Measurements from ENCODE around the gene RBM34.

GRCh38 chr1:235160957-235161684 lies at the start of gene RBM34:
- no peak for TF ChIP-seq EZH2 (IDR thresholded peaks at IDR 0.05; ENCODE audit: low read length, missing control alignments)
- peak in 1 of 2 donors; percentile 28 for TF ChIP-seq CTCF (conservative IDR thresholded peaks at IDR 0.05 in 1 of 2, IDR thresholded peaks at IDR 0.05 in 1 of 2; ENCODE audit: low read depth in 1 of 2, low read length in 2 of 2)
